SK-N-SH treated with all-trans-retinoic acid at 6 μM for 48 hours (cell line): Measurements from ENCODE around the gene SEBOX.
"Not testable (repeated sequence)": the region's sequence is repeated elsewhere in the genome, so short reads cannot be mapped to it uniquely, and the experiment has no call there.

ENCODE experiments used
- ATAC-seq: fragments of 200-7000 bp; cut with Tn5 transposase; 3 replicates; pipeline ENCODE4 v1.9.1; 2020; ENCODE audit warnings: mild to moderate bottlenecking, moderate library complexity
- ARNTL ChIP-seq: fragments of 450-650 bp; formaldehyde crosslinking; IDR thresholded peaks from 2 replicates; pipeline ENCODE4 v1.5.0; 2020; ENCODE audit warnings: low read depth, mild to moderate bottlenecking, moderate library complexity, borderline replicate concordance
- BACH2 ChIP-seq: fragments of 250-450 bp; sonication (Bioruptor Pico); IDR thresholded peaks from 2 replicates; pipeline ENCODE4 v1.9.0; 2021; ENCODE audit warnings: mild to moderate bottlenecking, borderline replicate concordance
- CSDC2 ChIP-seq: fragments of 250-450 bp; sonication (Bioruptor Pico); IDR thresholded peaks from 2 replicates; pipeline ENCODE4 v1.5.0; 2020; ENCODE audit warnings: mild to moderate bottlenecking, moderate library complexity
- ESRRG ChIP-seq: fragments of 250-450 bp; sonication (Bioruptor Pico); IDR thresholded peaks from 2 replicates; pipeline ENCODE4 v1.6.1; 2021; ENCODE audit warnings: mild to moderate bottlenecking
- ISL1 ChIP-seq: fragments of 250-450 bp; sonication (Bioruptor Pico); IDR thresholded peaks from 2 replicates; pipeline ENCODE4 v2.1.2; 2022; ENCODE audit warnings: mild to moderate bottlenecking, moderate library complexity
- OSR1 ChIP-seq: fragments of 250-450 bp; sonication (Bioruptor Pico); IDR thresholded peaks from 2 replicates; pipeline ENCODE4 v1.8.0; 2022; ENCODE audit warnings: moderate library complexity, mild to moderate bottlenecking, inconsistent platforms
- RARB ChIP-seq: fragments of 250-450 bp; sonication (Bioruptor Pico); IDR thresholded peaks from 2 replicates; pipeline ENCODE4 v1.8.0; 2021; ENCODE audit warnings: mild to moderate bottlenecking, moderate library complexity
- SNAI2 ChIP-seq: fragments of 250-450 bp; sonication (Bioruptor Pico); IDR thresholded peaks from 2 replicates; pipeline ENCODE4 v1.5.0; 2020; ENCODE audit warnings: mild to moderate bottlenecking, moderate library complexity
- TCF4 ChIP-seq: fragments of 250-450 bp; sonication (Bioruptor Pico); IDR thresholded peaks from 2 replicates; pipeline ENCODE4 v1.8.0; 2021; ENCODE audit warnings: mild to moderate bottlenecking, moderate library complexity, borderline replicate concordance
- TOX ChIP-seq: fragments of 250-450 bp; sonication (Bioruptor Pico); IDR thresholded peaks from 2 replicates; pipeline ENCODE4 v1.8.0; 2021; ENCODE audit warnings: mild to moderate bottlenecking, moderate library complexity, borderline replicate concordance
- ZC3H10 ChIP-seq: fragments of 250-450 bp; sonication (Bioruptor Pico); IDR thresholded peaks from 2 replicates; pipeline ENCODE4 v1.5.1; 2021; ENCODE audit warnings: mild to moderate bottlenecking, moderate library complexity
- ZFP3 ChIP-seq: fragments of 250-450 bp; sonication (Bioruptor Pico); IDR thresholded peaks from 2 replicates; pipeline ENCODE4 v1.5.0; 2020; ENCODE audit warnings: mild to moderate bottlenecking, moderate library complexity
- ZFP30 ChIP-seq: fragments of 450-650 bp; formaldehyde crosslinking; IDR thresholded peaks from 2 replicates; pipeline ENCODE4 v1.5.0; 2022; ENCODE audit warnings: mild to moderate bottlenecking, moderate library complexity
- ZNF565 ChIP-seq: fragments of 450-650 bp; formaldehyde crosslinking; conservative IDR thresholded peaks from 2 replicates; pipeline ENCODE4 v1.5.0; 2020; ENCODE audit warnings: low read depth, mild to moderate bottlenecking, moderate library complexity
- ZNF8 ChIP-seq: fragments of 450-650 bp; formaldehyde crosslinking; IDR thresholded peaks from 2 replicates; pipeline ENCODE4 v1.5.0; 2020; ENCODE audit warnings: mild to moderate bottlenecking, moderate library complexity
- TF ChIP-seq, protein P1 (sequence below): fragments of 250-450 bp; sonication (Bioruptor Pico); IDR thresholded peaks from 2 replicates; pipeline ENCODE4 v1.8.0; 2021; ENCODE audit warnings: low read depth, mild to moderate bottlenecking, moderate library complexity, borderline replicate concordance
- TF ChIP-seq, protein P2 (sequence below): fragments of 250-450 bp; sonication (Bioruptor Pico); IDR thresholded peaks from 2 replicates; pipeline ENCODE4 v1.5.0; 2020; ENCODE audit warnings: mild to moderate bottlenecking, moderate library complexity
- TF ChIP-seq, protein P3 (sequence below): fragments of 250-450 bp; sonication (Bioruptor Pico); IDR thresholded peaks from 2 replicates; pipeline ENCODE4 v1.5.1; 2020; ENCODE audit warnings: low read depth, mild to moderate bottlenecking, moderate library complexity

SEBOX gene

DNA sequence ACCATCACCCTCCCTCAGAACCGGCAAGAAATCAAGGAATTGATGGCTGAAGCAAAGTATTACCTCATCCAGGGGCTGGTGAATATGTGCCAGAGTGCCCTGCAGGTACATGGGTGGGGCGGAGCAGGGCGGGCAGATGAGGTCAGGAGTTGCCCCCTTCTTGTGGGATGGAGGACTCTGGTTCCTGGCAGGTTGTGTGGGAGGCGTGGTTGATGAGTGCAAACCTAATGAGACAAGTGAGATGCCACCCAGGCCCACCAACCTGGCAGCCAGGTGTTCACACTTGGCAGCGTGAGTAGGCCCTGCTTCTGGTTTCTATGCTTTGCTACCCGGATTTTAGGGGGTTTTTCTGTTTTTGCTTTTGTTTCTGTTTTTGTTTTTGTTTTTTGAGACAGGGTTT lies 24.6 kb downstream of the SEBOX start:
- no peak for ATAC-seq
- TF ChIP-seq OSR1 (CRISPR knock-in tag): no peak
- TF ChIP-seq, all 23 proteins: peak for 0

DNA sequence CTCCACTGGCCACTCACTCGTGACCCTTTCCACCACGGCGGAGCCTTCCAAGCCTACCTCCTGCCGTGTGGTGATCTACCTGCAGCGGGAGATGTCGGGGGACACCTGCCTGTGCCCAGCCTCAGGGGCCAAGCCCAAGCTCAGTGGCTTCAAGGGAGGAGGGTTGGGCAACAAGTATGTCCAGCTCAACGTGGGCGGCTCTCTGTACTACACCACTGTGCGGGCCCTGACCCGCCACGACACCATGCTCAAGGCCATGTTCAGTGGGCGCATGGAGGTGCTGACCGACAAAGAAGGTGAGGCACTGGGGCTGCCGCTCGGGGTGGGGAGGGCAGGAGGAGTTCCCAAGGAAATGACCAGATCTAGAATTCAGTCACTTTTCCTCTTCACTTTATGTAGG lies 25.6 kb downstream of the SEBOX start:
- TF ChIP-seq ISL1 (no peak), BACH2 (CRISPR knock-in tag) (no peak), ZC3H10 (no peak), TCF4 (CRISPR knock-in tag) (no peak), ARNTL (CRISPR knock-in tag) (no peak), CSDC2 (CRISPR knock-in tag) (no peak), ZNF8 (CRISPR knock-in tag) (no peak), ZFP3 (CRISPR knock-in tag) (no peak), ZNF565 (CRISPR knock-in tag) (no peak), OSR1 (CRISPR knock-in tag) (no peak), ZFP30 (no peak), ESRRG (no peak), SNAI2 (CRISPR knock-in tag) (no peak), TOX (CRISPR knock-in tag) (no peak), RARB (CRISPR knock-in tag) (no peak)
- TF ChIP-seq, protein P1, sequence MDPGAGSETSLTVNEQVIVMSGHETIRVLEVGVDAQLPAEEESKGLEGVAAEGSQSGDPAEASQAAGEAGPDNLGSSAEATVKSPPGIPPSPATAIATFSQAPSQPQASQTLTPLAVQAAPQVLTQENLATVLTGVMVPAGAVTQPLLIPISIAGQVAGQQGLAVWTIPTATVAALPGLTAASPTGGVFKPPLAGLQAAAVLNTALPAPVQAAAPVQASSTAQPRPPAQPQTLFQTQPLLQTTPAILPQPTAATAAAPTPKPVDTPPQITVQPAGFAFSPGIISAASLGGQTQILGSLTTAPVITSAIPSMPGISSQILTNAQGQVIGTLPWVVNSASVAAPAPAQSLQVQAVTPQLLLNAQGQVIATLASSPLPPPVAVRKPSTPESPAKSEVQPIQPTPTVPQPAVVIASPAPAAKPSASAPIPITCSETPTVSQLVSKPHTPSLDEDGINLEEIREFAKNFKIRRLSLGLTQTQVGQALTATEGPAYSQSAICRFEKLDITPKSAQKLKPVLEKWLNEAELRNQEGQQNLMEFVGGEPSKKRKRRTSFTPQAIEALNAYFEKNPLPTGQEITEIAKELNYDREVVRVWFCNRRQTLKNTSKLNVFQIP (CRISPR knock-in tag): no peak
- TF ChIP-seq, protein P2, sequence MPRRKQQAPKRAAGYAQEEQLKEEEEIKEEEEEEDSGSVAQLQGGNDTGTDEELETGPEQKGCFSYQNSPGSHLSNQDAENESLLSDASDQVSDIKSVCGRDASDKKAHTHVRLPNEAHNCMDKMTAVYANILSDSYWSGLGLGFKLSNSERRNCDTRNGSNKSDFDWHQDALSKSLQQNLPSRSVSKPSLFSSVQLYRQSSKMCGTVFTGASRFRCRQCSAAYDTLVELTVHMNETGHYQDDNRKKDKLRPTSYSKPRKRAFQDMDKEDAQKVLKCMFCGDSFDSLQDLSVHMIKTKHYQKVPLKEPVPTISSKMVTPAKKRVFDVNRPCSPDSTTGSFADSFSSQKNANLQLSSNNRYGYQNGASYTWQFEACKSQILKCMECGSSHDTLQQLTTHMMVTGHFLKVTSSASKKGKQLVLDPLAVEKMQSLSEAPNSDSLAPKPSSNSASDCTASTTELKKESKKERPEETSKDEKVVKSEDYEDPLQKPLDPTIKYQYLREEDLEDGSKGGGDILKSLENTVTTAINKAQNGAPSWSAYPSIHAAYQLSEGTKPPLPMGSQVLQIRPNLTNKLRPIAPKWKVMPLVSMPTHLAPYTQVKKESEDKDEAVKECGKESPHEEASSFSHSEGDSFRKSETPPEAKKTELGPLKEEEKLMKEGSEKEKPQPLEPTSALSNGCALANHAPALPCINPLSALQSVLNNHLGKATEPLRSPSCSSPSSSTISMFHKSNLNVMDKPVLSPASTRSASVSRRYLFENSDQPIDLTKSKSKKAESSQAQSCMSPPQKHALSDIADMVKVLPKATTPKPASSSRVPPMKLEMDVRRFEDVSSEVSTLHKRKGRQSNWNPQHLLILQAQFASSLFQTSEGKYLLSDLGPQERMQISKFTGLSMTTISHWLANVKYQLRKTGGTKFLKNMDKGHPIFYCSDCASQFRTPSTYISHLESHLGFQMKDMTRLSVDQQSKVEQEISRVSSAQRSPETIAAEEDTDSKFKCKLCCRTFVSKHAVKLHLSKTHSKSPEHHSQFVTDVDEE (CRISPR knock-in tag): no peak
- ATAC-seq: no peak

DNA sequence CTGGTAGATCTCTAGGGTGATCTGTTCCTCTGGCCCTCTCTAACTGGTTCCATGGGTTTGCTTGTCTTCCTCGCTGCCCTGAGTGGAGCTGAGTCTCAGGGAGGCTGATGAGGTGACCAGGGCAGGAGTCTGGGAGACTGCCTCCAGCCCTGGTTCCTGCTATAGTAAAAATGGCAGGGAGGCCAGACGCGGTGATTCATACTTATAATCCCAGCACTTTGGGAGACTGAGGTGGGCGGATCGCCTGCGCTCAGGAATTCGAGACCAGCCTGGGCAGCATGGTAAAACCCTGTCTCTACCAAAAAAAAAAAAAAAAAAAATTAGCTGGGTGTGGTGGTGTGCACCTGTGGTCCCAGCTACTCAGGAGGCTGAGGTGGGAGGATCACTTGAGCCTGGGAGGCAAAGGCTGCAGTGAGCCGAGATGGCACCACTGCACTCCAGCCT lies 26.2 kb downstream of the SEBOX start:
- ATAC-seq: not testable (repeated sequence)

DNA sequence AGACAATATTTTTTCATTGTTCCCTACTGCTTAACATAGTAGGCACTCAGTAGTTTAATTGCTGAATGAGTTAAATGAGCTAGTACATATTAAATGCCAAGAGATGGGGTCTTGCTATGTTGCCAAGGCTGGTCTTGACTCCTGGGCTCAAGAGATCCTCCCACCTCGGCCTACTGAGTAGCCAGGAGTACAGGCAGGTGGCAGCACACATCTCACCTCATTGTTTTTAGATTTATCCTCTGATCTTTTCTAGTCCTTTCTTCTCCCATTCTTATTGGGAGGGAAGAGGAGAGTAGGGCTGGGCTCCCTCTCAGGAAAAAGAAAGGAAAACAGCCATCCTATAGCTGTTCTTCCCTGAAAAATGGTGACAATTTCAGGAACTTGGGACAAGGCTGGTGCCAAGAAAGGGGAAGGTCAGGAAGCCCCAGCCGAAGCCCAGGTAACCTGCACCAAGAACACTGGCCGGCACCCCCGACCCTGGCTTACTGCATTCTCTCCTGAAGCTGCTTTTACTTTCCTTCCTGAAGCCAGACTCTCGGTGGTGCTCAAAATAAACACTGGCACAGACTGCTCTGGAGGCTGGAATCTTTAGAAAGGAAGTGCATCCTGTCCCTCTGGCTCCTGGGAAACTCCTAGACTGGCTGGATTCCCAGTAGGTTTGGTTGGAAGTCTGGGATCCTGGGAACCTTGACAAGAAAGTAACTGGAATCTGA lies 26.8 kb downstream of the SEBOX start:
- no peak for ATAC-seq
- TF ChIP-seq ZFP30 (peak; percentile 62; the same call in 1 of the 2 replicates), CSDC2 (CRISPR knock-in tag) (no peak)
- TF ChIP-seq, all 23 proteins: peak for 1

DNA sequence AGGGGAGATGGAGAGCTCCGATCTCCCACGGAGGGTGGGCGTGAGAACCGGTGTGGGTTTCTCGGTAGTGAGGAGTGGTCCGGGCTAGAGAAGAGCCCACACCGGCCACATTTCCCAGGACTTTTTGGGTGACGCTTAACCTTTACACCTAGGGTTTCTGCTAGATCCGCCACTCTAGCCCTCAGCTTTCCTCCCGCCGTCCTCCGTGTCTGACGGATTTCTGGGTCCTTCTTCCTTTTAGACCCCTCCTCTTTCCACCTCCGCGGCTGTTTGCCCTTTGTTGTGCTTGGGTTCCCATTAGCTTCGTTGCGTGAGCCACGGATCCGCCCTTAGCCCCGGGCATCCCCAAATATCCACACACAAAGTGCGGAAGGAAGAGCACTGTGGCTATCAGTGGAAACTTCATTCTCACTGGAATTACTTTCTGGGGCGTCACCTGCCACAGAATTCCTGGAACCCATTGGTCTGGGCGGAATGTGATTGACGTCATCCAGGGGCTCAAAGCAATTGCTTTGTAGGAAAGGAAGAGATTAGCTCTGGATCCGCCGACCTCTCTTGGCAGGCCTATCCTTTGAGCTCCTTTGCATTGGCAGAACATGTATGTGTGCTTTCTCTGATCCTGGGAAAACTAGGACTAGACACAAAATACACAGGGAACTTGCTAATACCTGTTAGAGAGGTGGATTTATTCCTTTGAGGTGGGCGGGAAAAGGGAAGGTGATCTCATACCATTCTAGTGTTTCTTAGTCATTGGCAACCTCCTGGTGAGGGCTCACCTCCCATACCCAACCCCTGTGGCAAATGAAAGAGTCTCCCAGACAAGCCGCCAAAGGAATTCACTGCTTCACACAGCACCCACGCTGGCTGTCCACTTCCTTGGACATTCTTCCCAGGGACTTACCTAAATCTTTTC lies 28.8 kb downstream of the SEBOX start:
- TF ChIP-seq, protein P3, sequence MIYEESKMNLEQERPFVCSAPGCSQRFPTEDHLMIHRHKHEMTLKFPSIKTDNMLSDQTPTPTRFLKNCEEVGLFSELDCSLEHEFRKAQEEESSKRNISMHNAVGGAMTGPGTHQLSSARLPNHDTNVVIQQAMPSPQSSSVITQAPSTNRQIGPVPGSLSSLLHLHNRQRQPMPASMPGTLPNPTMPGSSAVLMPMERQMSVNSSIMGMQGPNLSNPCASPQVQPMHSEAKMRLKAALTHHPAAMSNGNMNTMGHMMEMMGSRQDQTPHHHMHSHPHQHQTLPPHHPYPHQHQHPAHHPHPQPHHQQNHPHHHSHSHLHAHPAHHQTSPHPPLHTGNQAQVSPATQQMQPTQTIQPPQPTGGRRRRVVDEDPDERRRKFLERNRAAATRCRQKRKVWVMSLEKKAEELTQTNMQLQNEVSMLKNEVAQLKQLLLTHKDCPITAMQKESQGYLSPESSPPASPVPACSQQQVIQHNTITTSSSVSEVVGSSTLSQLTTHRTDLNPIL (CRISPR knock-in tag): peak; percentile 50; the same call in 1 of the 2 replicates
- TF ChIP-seq ZFP3 (CRISPR knock-in tag): no peak
- TF ChIP-seq CSDC2 (CRISPR knock-in tag): 0 out of 2 replicates have a peak, but pooled peaks have one; percentile 19
- TF ChIP-seq, all 23 proteins: peak for 2
- peak; percentile 58 for ATAC-seq
